ENCODE data around the gene AKT3. TPM values are rescaled to one million over a fixed set of nuclear protein-coding genes. Genes with fewer than 3 reads are reported as not detected.

The AKT3 gene
- total RNA-seq, 1 donor from 2014 or later, result 107 TPM

- Mint-ChIP-seq H3K4me1 (ENCODE audit: unreplicated experiment) (peaks cover 53% of the 10 kb centered on the region), H3K27ac (ENCODE audit: unreplicated experiment) (peak overlapping the region; percentile 24)
- no peak for DNase-seq (ENCODE audit: extremely low spot score, unreplicated experiment)
Observed at GRCh38 chr1:243723458-243724043, 126.5 kb downstream of the AKT3 start.

GRCh38 chr1:243723050-243723449, 127.0 kb downstream of the AKT3 start:
- no peak overlapping the region for H3K27ac Mint-ChIP-seq (ENCODE audit: unreplicated experiment)
- TF ChIP-seq CTCF (IDR thresholded peaks at IDR 0.05), result no peak
- peaks cover 2% of the 10 kb centered on the region for H3K36me3 Mint-ChIP-seq (ENCODE audit: unreplicated experiment)
- H3K4me3 Mint-ChIP-seq (ENCODE audit: unreplicated experiment), result no peak overlapping the region
- H3K9me3 Mint-ChIP-seq (ENCODE audit: unreplicated experiment), result no peaks in the 10 kb centered on the region
- no peak for DNase-seq (ENCODE audit: extremely low spot score, unreplicated experiment)
- H3K27me3 Mint-ChIP-seq (ENCODE audit: unreplicated experiment), result no peaks in the 10 kb centered on the region
- peaks cover 55% of the 10 kb centered on the region for H3K4me1 Mint-ChIP-seq (ENCODE audit: unreplicated experiment)

More at GRCh38 chr1:243723458-243724043, 126.5 kb downstream of the AKT3 start:
- Mint-ChIP-seq H3K4me3 (ENCODE audit: unreplicated experiment) (no peak overlapping the region), H3K27me3 (ENCODE audit: unreplicated experiment) (no peaks in the 10 kb centered on the region), H3K9me3 (ENCODE audit: unreplicated experiment) (no peaks in the 10 kb centered on the region), H3K36me3 (ENCODE audit: unreplicated experiment) (peaks cover 2% of the 10 kb centered on the region)
- no peak for TF ChIP-seq CTCF (IDR thresholded peaks at IDR 0.05)

DNA sequence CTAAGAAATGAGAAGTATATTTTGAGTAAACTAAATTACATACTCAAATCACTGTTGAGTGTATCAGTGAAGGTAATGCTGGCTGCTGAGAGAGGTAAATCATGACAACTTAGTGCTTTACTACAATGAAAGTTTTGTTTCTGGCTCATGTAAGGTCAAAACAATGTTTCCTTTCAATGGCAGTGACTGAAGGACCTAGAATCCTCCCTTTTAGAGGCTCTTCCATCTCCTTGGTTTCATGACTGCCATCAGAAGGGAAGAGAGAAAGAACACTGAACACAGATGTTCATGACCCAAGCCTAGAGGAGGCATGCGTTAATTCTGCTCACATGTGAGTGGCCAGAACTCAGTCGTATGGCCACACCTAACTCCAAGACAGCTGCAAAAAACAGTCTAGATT, 130.6 kb downstream of the AKT3 start:
- Mint-ChIP-seq H3K27ac (ENCODE audit: unreplicated experiment) (peak overlapping the region; percentile 78), H3K4me3 (ENCODE audit: unreplicated experiment) (no peak overlapping the region), H3K36me3 (ENCODE audit: unreplicated experiment) (peaks cover 2% of the 10 kb centered on the region), H3K27me3 (ENCODE audit: unreplicated experiment) (no peaks in the 10 kb centered on the region), H3K4me1 (ENCODE audit: unreplicated experiment) (peaks cover 60% of the 10 kb centered on the region), H3K9me3 (ENCODE audit: unreplicated experiment) (no peaks in the 10 kb centered on the region)
- DNase-seq (ENCODE audit: extremely low spot score, unreplicated experiment), result no peak
- no peak for TF ChIP-seq CTCF (IDR thresholded peaks at IDR 0.05)

- H3K4me3 Mint-ChIP-seq (ENCODE audit: unreplicated experiment), result no peak overlapping the region
- no peaks in the 10 kb centered on the region for H3K27me3 Mint-ChIP-seq (ENCODE audit: unreplicated experiment)
- H3K9me3 Mint-ChIP-seq (ENCODE audit: unreplicated experiment), result no peaks in the 10 kb centered on the region
- H3K4me1 Mint-ChIP-seq (ENCODE audit: unreplicated experiment), result peaks cover 60% of the 10 kb centered on the region
- no peak for TF ChIP-seq CTCF (IDR thresholded peaks at IDR 0.05)
- H3K27ac Mint-ChIP-seq (ENCODE audit: unreplicated experiment), result peak overlapping the region; percentile 78
- peaks cover 2% of the 10 kb centered on the region for H3K36me3 Mint-ChIP-seq (ENCODE audit: unreplicated experiment)
- DNase-seq (ENCODE audit: extremely low spot score, unreplicated experiment), result no peak
Observed at GRCh38 chr1:243718893-243719292, 131.2 kb downstream of the AKT3 start.

DNA sequence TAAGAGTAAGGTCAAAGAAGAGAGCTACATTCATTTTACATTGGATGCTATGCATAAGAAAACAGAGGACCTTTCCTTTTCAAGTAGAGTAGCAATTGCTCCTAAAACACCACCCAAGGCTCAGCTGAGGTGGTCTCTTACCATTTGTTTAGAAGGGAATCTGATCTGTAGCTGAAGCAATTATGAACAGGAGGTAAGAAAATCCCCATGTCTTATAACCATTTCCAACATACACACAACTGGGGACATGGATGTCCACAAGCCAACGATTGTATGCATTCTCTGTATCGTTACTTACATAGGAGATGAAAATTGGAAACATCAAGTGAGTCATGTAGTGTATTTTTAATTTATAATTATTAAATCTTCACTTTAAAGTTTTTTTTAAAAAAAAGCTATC, 132.0 kb downstream of the AKT3 start:
- no peak for TF ChIP-seq CTCF (IDR thresholded peaks at IDR 0.05)
- peaks cover 2% of the 10 kb centered on the region for H3K36me3 Mint-ChIP-seq (ENCODE audit: unreplicated experiment)
- peak overlapping the region; percentile 60 for H3K27ac Mint-ChIP-seq (ENCODE audit: unreplicated experiment)
- H3K4me3 Mint-ChIP-seq (ENCODE audit: unreplicated experiment), result no peak overlapping the region
- peaks cover 60% of the 10 kb centered on the region for H3K4me1 Mint-ChIP-seq (ENCODE audit: unreplicated experiment)
- DNase-seq (ENCODE audit: extremely low spot score, unreplicated experiment), result no peak
- H3K9me3 Mint-ChIP-seq (ENCODE audit: unreplicated experiment), result no peaks in the 10 kb centered on the region
- H3K27me3 Mint-ChIP-seq (ENCODE audit: unreplicated experiment), result no peaks in the 10 kb centered on the region
